Measurements from ENCODE around the gene COL16A1.

The COL16A1 gene

GRCh38 chr1:31624309-31624708, 79.5 kb downstream of the COL16A1 start:
- DNase-seq (ENCODE audit: low read depth), result no peak

GRCh38 chr1:31623365-31623764, 80.5 kb downstream of the COL16A1 start:
- no peak for DNase-seq (ENCODE audit: low read depth)

- no peak for DNase-seq (ENCODE audit: low read depth)
Observed at GRCh38 chr1:31621847-31622730, 81.7 kb downstream of the COL16A1 start.

- no peak for DNase-seq (ENCODE audit: low read depth)
Observed at GRCh38 chr1:31621498-31621820, 82.4 kb downstream of the COL16A1 start.

GRCh38 chr1:31620631-31621497, 83.0 kb downstream of the COL16A1 start:
- no peak for DNase-seq (ENCODE audit: low read depth)

- no peak for DNase-seq (ENCODE audit: low read depth)
Observed at GRCh38 chr1:31618916-31619846, 84.6 kb downstream of the COL16A1 start.

GRCh38 chr1:31617916-31618746, 85.7 kb downstream of the COL16A1 start:
- no peak for DNase-seq (ENCODE audit: low read depth)

- DNase-seq (ENCODE audit: low read depth), result no peak
Observed at GRCh38 chr1:31617218-31617915, 86.5 kb downstream of the COL16A1 start, which contains the start of gene HCRTR1. Gene HCRTR1, plus strand, starts transcription at chr1:31617689. Its CDS starts 1,504 bp downstream, at chr1:31619193.

GRCh38 chr1:31615939-31616338, 87.9 kb downstream of the COL16A1 start:
- DNase-seq (ENCODE audit: low read depth), result no peak

GRCh38 chr1:31615414-31615813, 88.4 kb downstream of the COL16A1 start:
- DNase-seq (ENCODE audit: low read depth), result no peak

- DNase-seq (ENCODE audit: low read depth), result no peak
Observed at GRCh38 chr1:31614414-31615005, 89.3 kb downstream of the COL16A1 start.

GRCh38 chr1:31609514-31610118, 94.2 kb downstream of the COL16A1 start:
- no peak for DNase-seq (ENCODE audit: low read depth)

GRCh38 chr1:31607360-31607759, 96.5 kb downstream of the COL16A1 start:
- DNase-seq (ENCODE audit: low read depth), result no peak

GRCh38 chr1:31605908-31606427, 97.8 kb downstream of the COL16A1 start:
- DNase-seq (ENCODE audit: low read depth), result no peak
